HG02571 (cell line): ENCODE measurements around the gene MLLT10.
A peak's percentile ranks its signal among the peaks of the same experiment; 100 is the strongest.
"Not testable (repeated sequence)": the region's sequence is repeated elsewhere in the genome, so short reads cannot be mapped to it uniquely, and the experiment has no call there.

Experiments used
- ATAC-seq: cut with Tn5 transposase; IDR thresholded peaks from one replicate; pipeline ENCODE4 v1.9.1; 2021; ENCODE audit warnings: mild to moderate bottlenecking, moderate library complexity; ENCODE audit not compliant: unreplicated experiment

The MLLT10 gene

GRCh38 chr10:21574514-21574913, 40.5 kb downstream of the MLLT10 start:
- ATAC-seq = not testable (repeated sequence)

- no peak for ATAC-seq
Measured at GRCh38 chr10:21579291-21579690, 45.3 kb downstream of the MLLT10 start.

GRCh38 chr10:21581421-21581834, 47.4 kb downstream of the MLLT10 start:
- peak; percentile 74 for ATAC-seq

DNA sequence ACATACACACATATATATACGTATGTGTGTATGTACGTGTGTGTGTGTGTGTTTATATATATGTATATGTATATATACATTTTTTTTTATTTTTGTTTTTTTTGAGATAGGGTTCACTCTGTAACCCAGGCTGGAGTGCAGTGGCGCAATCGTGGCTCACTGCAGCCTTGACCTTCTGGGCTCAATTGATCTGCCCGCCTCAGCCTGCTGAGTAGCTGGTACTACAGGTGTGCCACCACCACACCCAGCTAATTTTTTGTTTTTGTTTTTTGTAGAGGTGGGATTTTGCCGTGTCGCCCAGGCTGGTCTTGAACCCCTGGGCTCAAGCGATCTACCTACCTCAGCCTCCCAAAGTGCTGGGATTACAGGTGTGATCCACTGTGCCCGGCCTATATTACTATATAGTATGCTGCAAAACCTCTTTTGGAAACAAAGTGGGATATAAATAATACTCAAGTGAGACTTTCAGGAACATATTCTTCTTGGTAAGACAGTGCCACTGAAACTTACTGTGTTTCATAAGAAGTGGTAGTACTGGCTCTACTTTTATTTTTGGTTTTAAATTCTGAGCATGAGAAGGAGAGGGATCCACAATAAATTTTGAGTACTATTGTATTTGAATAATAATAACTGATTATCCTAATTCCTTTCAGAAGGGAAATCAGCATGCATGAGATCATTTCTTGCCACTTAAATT, 51.0 kb downstream of the MLLT10 start:
- no peak for ATAC-seq

- ATAC-seq = no peak
Measured at GRCh38 chr10:21587391-21587790, 53.4 kb downstream of the MLLT10 start.

GRCh38 chr10:21588159-21588558, 54.1 kb downstream of the MLLT10 start:
- ATAC-seq = not testable (repeated sequence)

DNA sequence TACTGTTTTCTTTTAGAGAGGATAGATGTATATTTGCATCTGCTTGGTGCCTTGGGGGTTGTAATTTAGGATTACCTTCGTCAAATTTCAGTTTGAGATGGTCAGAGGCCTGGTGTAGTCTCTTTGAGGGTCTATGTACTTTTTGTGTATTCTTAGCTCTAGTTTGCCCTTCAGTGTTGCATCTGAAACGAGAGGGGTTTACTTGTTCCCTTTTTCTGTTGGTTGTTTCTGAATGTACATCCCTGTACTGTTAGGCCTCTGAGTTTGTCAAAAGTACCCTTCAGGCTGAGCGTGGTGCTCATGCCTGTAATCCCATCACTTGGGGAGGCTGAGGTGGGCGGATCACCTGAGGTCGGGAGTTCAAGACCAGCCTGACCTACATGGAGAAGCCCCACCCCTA, 60.0 kb downstream of the MLLT10 start:
- no peak for ATAC-seq

- no peak for ATAC-seq
Measured at GRCh38 chr10:21599582-21599981, 65.5 kb downstream of the MLLT10 start.

DNA sequence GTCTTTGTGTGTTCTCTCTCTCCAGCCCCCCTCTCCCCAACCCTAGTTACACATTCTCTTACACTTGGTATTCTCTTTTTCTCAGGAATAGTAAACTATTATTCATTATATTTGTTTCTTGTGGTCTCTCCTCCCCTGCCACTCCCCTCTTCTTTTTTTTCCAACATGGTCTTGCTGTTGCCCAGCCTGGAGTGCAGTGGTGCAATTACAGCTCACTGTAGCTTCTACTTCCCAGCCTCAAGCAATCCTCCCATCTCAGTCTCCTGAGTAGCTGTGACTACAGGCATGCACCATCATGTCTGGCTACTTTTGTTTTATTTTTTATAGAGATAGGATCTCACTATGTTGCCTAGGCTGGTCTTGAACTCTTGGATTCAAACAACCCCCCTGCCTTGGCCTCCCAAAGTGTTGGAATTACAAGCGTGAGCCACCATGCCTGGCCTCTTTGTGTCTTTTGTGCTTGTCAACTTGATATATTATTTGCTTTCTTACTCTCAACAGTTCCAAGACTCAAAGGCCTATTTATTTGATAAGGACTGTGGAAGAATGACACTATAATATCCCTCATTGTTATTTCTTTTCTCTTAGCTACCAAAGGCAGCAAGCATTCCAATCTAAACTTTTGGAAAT, 66.9 kb downstream of the MLLT10 start:
- no peak for ATAC-seq

DNA sequence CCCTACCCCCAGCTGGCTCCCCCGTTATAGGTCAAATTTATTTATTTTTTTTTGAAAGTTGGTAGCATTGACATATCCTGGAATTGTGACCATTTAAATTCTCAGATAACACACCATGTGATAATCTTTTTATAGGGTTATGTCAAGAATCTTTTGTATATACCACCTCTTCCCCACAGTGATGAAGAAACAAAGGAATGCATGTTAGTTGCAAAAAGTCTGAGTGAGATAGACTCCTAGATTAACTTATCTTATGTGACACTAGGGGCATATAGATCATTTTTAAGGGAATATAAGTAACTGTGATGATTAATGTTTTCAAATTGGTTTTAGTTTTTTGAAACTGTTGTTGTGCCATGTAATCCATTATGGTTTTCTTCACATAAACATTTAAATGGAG, 68.3 kb downstream of the MLLT10 start:
- no peak for ATAC-seq

- ATAC-seq = no peak
Measured at GRCh38 chr10:21603721-21604120, 69.7 kb downstream of the MLLT10 start.

DNA sequence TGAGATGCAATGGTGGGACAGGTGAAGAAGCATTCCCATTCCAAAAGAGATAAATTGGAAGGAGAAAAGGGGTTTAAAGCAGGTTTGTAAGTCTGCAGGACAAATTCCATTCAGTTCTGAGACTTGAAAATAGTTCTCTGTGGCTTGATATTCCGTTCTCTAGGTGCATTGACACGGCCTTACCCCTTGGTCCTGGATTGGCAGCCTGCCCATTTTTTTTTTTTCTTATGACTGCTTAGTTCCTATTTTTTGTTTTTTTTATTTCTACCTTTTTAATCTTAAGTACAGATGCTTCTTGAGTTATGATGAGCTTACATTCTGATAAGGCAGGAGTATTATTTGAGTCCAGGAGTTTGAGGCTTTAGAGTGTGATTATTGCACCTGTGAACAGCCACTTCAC, 70.6 kb downstream of the MLLT10 start:
- no peak for ATAC-seq

- ATAC-seq = no peak
Measured at GRCh38 chr10:21607907-21608306, 73.9 kb downstream of the MLLT10 start.

DNA sequence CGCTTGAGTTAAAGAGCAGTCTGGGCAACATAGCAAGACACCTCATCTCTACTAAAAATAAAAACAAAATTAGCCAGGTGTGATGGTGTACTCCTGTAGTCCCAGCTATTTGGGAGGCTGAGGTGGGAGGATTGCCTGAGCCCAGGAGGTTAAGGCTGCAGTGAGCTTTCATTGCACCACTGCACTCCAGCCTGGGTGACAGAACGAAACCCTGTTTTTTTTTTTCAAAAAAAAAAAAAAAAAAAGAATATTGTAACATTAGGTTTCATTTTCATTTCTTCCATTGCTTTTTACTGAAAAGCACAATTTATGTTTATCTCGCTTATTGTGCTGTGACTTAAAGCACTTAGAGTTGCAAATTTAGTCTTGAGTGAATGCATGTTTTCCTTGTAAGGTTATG, 80.0 kb downstream of the MLLT10 start:
- no peak for ATAC-seq

- no peak for ATAC-seq
Measured at GRCh38 chr10:21617267-21617666, 83.2 kb downstream of the MLLT10 start.

- ATAC-seq = no peak
Measured at GRCh38 chr10:21623291-21623690, 89.3 kb downstream of the MLLT10 start.

- ATAC-seq = not testable (repeated sequence)
Measured at GRCh38 chr10:21624421-21624820, 90.4 kb downstream of the MLLT10 start.

GRCh38 chr10:21624951-21625350, 90.9 kb downstream of the MLLT10 start:
- ATAC-seq = no peak

DNA sequence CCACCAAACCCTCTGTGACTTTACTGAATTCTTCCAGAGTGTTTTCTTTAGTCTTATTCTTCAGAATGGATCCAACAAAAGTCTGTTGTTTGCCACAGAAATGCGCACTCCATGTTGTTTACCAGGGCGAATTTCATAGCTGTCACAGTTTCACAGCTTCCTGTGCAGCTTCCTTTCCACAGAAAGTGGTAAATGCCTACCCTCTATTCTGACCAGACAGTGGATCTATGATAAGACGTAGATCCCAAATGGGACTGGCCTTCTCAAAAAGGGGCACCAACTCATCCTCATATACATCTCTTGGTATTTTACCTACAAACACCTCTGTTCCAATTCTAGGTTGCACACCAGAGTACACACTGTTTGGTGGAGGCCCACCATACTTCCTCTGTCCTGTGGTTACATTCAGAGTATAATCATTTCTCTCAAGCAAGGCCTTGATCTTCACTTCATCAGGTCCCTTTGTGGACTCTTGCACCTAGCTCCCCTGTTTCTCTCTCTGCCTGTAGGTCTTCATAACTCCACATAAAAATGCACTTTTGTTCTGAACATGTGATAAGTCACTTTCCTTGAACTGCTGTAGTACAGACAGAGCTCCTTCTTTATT, 91.7 kb downstream of the MLLT10 start:
- no peak for ATAC-seq

DNA sequence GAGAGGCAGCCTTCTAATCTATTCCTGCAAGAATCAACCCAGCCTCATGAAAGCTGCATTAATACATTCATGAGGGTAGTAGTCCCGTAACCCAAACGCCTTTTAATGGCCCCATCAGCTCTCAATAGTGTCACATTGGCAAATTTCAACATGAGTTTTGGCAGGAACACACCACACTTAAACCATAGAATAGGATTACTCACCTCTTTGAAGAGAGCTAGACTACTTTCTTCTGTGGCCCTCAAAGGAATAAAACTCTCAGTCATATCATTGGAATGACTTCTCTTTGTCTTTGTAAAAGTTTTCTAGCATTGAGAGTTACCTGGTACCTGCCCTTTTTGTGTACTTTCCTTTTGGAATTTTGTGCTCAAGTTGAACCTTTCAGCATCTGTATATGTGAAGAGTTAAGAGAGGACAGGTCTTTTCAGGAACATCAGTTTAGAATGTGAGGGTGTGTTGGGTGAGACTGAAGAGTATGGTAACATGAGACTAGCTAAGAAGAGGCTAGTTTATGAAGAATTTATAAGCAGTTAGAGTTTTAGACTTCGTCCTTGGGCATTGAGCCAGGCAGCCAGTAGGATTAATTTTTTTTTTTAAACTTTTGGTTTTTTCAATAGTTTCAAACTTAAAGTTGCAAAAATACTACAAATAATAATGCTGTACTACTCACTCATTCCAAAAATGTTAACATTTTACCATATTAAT, 92.6 kb downstream of the MLLT10 start:
- ATAC-seq = no peak

DNA sequence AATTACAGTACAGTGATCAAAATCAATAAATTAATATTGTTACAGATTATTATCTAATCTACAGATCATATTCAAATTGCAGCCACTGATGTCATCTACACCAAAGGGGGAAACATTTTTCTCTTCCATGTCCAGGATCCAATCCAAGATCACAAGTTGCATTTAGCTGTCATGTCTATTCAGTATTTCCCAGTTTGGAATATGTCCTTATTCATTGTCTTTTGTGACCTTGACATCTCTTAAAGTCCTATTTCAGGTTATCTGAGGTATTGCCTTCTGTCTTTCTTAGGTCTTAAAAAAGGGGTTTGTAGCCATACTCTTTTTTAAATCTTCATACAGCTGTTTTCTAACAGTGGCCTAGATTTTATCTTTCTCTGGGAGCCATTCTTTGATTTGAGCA, 93.3 kb downstream of the MLLT10 start:
- no peak for ATAC-seq

DNA sequence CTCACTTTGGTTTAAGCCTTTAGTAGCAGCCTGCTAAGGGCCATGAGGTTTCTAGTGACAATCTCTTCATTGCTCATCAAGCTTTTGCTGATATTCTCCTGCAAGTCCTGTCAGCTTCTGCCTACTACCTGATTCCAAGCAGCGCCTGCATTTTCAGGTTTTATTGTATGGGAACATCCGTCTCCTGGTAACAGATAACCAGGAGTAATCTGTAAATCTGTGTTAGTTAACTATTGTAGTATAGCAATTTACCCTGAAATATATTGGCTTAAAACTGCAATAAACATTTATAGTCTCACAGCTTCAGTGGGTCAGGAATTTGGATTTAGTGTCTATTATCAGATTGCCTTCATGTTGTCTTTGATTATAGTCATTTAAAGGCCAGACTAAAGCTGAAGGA, 94.0 kb downstream of the MLLT10 start:
- ATAC-seq = no peak
